Measurements from ENCODE around the gene ZC3H8.

ZC3H8 gene

GRCh38 chr2:112254466-112255240 lies at the start of gene ZC3H8:
Gene ZC3H8, minus strand, starts transcription at chr2:112255042. Its CDS starts 61 bp downstream, at chr2:112254981.
- POLR2A ChIA-PET = interaction anchor here (0.9 to 1.5 kb wide), 2 partner anchors 9 to 200 kb away, joined by 3 to 4 read pairs; partner anchors contain the start of gene TMEM87B
- DNase-seq (ENCODE audit: extremely low spot score) = peak; percentile 100
- CTCF ChIA-PET = interaction anchor here (0.8 to 2.7 kb wide), 4 partner anchors 11 to 133 kb away, joined by 3 to 9 read pairs (median 5); no protein-coding TSS in a partner anchor
- peak; percentile 2 for TF ChIP-seq CTCF (IDR thresholded peaks at IDR 0.05; ENCODE audit: control extremely low read depth, extremely low read depth, low read depth, missing control alignments)

DNA sequence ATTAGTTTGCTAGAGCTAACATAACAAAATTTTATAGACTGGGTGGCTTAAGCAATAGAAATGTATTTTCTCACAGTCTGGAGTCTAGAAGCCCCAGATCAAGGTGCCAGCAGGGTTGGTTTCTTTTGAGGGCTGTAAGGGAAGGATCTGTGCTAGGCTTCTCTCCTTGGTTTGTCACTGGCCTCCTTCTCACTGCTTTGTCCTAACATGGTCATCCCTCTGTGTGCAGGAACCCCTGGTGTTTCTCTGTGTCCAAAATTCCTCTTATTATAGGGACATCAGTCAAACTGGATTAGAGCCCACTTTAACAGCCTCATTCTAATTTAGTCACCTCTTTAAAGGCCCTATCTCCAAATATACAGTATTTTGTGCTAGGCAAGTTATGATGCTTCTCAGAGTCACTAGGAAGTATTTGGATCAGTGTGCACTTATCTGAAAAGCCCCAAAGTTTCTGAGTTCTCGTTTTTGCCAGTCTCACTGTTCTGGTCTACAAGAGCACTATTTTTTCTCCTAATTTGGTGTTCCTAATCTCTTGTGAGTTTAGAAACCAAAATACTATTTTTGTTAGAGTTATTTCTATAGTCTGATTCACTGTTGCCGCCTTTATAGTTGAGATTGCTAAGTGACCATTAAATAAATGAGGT lies 49.6 kb upstream of the ZC3H8 start:
- CTCF ChIA-PET = no interaction called here
- POLR2A ChIA-PET = no interaction called here
- DNase-seq (ENCODE audit: extremely low spot score) = peak; percentile 14
- TF ChIP-seq CTCF (IDR thresholded peaks at IDR 0.05; ENCODE audit: control extremely low read depth, extremely low read depth, low read depth, missing control alignments) = no peak

DNA sequence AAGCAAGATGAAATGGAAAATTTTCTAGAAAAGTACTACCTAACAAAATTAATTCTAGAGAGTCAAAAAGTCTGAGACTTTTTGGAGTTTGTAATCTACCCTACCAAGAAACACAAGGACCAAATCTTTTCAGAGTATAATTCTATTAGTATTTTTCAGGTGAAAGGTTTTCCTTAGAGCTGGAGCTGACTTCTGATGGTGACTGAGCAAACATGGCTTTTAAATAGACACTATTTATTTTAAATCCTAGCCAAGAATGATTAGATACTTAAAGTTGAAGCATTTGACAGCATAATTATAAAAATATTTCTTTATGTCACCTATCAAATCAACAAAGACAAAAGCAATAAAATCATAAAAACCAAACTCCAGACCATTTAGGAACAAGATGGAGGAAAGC lies 47.1 kb upstream of the ZC3H8 start:
- CTCF ChIA-PET = interaction anchor here (1.8 kb wide), 1 partner anchor 11 kb away, joined by 5 read pairs; no protein-coding TSS in a partner anchor
- TF ChIP-seq CTCF (IDR thresholded peaks at IDR 0.05; ENCODE audit: control extremely low read depth, extremely low read depth, low read depth, missing control alignments) = no peak

DNA sequence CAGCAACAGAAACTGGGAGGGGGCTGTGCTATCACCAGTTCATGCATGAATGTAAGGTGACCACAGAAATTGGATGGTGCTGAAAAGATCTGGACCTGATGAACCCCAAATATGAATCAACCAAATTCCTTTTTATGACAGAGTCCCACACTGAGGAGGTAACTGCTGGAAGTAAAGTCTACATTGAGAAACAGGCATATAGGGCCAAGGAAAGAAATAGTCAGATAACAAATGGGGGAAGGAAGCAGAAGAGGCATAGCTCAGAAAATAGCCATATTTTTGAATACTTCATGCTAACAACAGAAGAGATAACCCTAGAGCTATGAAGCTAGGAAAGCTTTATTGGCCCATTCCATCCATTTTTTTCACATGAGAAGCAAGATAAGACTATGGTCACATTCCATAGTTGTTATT lies 46.3 kb upstream of the ZC3H8 start:
- DNase-seq (ENCODE audit: extremely low spot score) = no peak
- POLR2A ChIA-PET = no interaction called here
- no peak for TF ChIP-seq CTCF (IDR thresholded peaks at IDR 0.05; ENCODE audit: control extremely low read depth, extremely low read depth, low read depth, missing control alignments)
- CTCF ChIA-PET = interaction anchor here (1.8 kb wide), 1 partner anchor 11 kb away, joined by 5 read pairs; no protein-coding TSS in a partner anchor

More for the DNA sequence above, 47.1 kb upstream of the ZC3H8 start:
- no peak for DNase-seq (ENCODE audit: extremely low spot score)
- POLR2A ChIA-PET = no interaction called here

- no peak for TF ChIP-seq CTCF (IDR thresholded peaks at IDR 0.05; ENCODE audit: control extremely low read depth, extremely low read depth, low read depth, missing control alignments)
- ChIA-PET CTCF (interaction anchor here (1.5 kb wide), 1 partner anchor 36 kb away, joined by 4 read pairs; no protein-coding TSS in a partner anchor), POLR2A (no interaction called here)
- DNase-seq (ENCODE audit: extremely low spot score) = no peak
Observed at GRCh38 chr2:112296407-112296806, 41.6 kb upstream of the ZC3H8 start.

DNA sequence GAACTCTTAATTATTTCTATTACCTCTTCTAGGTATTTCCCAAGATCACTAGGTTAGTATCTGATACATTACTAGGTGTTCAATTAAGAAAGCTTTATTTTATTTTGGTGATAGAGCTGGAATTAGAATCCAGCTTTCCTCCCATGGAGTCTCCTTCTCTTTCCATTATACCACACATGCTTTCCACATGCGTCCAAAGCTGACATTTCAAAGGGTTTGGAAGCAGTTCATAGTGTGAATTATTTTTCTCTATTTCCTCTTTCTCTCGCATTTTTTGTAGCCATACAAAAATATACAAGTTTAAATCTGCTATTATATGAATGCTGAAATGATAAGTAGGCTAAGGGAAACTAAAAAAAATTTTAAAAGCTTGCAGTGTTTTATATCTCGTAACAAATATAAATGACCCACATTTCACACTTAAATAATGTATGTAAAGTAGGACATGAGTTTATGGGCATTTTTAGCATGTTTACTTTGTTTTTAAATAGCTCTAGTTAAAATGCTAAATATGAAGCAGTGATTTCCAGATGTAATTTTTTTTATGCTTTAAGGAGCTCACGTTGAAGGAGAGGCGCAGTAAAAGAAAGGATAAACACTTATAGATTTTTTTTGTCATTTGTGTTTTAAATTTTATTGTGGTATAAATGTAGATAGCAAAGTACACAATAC lies 40.7 kb upstream of the ZC3H8 start:
- ChIA-PET CTCF (interaction anchor here (1.0 to 1.6 kb wide), 4 partner anchors 32 to 298 kb away, joined by 3 to 4 read pairs (median 3); no protein-coding TSS in a partner anchor), POLR2A (no interaction called here)
- DNase-seq (ENCODE audit: extremely low spot score) = no peak
- TF ChIP-seq CTCF (IDR thresholded peaks at IDR 0.05; ENCODE audit: control extremely low read depth, extremely low read depth, low read depth, missing control alignments) = no peak

Data from GM10248 (cell line).